GM12892 (cell line): ENCODE results near the gene NPFFR1.

Experiments used
- DNase-seq: peaks from one replicate; pipeline ENCODE4 v3.0.0; 2011; ENCODE audit not compliant: insufficient read length
- FAIRE-seq: peaks from 2 replicates; lab custom pipeline; 2011; peaks lifted over from hg19 to GRCh38; lab: Jason Lieb, UNC
- POLR2A ChIP-seq: IDR thresholded peaks from 2 replicates; pipeline ENCODE4 v1.6.1; 2011; ENCODE audit warnings: low read depth, low read length, control low read depth
- POLR2AphosphoS5 ChIP-seq: IDR thresholded peaks from 2 replicates; pipeline ENCODE4 v1.6.1; 2011; ENCODE audit warnings: low read depth, low read length, control low read depth
- TAF1 ChIP-seq: IDR thresholded peaks from 2 replicates; pipeline ENCODE4 v1.6.1; 2011; ENCODE audit warnings: low read depth, mild to moderate bottlenecking, control low read depth, low read length, borderline replicate concordance

Gene NPFFR1

DNA sequence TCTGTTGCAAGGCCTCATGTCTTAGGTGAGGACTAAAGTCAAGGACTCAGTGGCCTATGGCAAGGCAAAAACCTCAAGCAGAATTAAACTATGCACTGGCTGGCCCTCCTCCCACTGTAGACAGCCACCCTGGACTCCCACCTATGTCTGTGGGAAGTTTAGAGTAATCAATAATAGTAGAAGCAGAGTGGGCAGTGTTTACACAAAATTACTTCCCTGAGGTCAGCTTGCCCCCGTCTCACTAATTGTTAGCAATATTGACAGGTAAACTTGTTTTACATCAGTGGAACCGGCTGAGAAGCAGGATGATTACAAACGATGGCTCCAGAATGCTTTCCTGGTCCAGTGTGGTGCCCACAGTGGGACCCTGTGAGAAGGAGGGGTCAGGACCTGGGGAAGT, 27.9 kb upstream of the NPFFR1 start:
- no peak for FAIRE-seq
- TF ChIP-seq POLR2AphosphoS5 (no peak), POLR2A (no peak), TAF1 (no peak)
- DNase-seq = no peak

DNA sequence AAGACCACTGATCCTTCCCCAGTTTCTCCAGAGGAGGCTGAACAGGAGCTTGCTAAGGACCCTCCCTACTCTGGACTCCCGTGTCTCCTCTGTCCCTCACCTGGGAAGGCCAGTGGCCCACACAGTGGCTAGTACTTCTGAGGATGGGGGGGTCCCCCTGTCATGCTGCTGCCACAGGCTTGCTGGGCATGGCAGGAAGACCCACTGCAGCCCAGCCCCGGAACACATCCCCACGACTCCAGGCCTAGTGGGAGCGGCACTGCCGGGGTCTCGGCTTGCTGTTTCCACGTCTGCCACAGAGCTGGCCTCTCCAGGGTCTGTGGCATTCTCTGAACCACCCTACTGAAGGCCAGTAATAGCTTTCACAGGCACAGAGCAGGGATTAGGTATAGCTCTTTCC, 25.9 kb upstream of the NPFFR1 start:
- FAIRE-seq = no peak
- no peak for DNase-seq
- no peak for TF ChIP-seq POLR2AphosphoS5
- no peak for TF ChIP-seq POLR2A
- TF ChIP-seq TAF1 = no peak

DNA sequence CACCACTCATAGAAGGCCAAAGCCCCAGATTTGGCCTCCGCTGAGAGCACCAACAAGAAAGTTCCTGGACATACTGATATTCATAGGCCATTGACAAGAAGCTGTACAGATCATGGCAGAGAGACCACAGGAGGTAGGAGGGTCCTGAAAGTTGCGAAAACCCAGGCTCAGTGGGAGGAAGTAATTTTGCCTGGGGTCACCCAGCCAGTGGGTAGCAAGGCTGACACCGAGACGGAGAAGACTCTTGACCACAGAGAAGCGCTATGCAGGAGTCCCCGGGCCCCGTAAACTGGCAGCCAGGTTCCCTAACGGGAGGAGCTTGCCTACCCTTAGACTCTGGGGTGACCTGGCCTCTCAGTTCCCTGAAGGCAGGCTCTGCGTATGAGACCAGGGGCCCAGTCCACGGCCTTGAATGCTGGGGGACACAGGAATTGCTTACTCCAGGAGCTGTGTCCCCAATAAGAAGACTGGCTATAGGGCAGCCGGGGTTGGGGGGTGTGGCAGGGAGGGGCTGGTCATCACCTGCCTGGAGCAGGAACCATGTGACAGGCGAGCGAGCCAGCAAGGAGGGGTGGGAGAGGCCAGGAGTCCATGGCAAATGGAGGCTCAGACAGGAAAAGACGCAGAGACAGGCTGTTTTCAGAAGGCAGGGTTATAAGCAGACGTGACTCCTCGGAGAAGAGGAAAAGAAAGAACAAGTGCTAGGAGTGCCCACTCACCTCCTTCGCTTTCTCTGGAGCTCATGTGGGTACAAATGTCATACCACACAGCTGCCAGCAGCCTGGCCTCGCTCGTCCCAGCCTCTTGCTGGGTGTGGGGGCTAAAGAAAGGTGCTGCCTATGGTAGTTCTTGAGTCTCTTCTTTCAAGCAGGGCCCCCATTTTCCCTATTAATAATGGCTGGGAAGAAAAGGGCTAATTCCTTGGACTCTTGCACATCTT, 24.6 kb upstream of the NPFFR1 start:
- TF ChIP-seq TAF1 (no peak), POLR2A (no peak), POLR2AphosphoS5 (no peak)
- FAIRE-seq (no peak), DNase-seq (no peak)

DNA sequence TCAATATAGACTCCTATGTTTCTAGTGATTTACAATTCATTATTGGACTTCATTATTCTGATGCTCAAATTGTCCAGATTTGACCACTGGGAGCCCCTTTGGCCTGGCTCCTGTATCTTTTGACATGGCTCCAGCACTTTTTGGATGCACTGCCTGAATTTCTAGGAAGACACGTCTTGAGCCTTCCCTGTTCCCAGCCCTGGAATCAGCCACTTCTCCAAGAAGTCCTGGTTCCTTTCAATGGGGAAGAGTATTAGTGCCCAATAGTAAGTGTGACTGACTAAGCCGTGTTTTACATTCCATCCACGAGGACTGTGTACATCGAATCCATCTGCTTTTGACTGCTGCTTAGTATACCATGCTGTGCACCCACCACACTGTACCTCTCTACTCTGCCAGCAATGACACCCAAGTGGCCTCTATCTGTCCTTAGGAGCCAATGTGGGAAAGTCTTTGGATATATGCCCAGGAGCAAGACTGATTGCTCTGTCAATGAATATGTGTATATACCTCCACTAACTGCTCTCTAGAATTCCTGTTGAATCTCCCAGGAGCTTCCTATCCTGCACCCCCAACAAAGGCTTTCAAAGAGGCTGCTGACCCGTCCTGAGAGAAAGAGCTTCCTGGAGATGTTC, 23.2 kb upstream of the NPFFR1 start:
- no peak for DNase-seq
- FAIRE-seq = no peak
- TF ChIP-seq POLR2AphosphoS5 (no peak), POLR2A (no peak), TAF1 (no peak)

DNA sequence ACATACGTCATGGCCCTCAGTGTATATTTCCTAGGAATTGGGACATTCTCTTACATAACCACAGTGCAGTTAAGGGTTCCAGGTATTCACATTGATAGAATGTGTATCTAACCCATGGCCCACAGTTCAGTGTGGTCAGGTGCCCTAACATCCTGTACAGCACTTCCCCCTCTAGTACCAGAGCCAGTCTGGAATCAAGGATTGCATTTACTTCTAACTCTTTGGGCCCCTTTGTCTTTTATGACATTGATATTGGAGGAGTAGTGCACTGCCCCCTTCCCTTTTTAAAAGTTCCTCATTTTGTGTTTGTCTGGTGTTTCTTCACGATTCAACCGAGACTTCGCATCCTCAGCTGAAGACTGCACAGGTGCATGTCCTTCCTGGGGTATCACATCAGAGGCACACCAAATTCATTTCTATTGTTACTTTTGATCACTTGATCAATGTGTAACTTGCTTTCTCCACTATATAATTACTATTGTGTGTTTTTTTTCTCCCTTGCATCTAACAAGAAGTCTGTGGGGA, 22.4 kb upstream of the NPFFR1 start:
- FAIRE-seq = no peak
- TF ChIP-seq POLR2A = no peak
- no peak for TF ChIP-seq POLR2AphosphoS5
- TF ChIP-seq TAF1 = no peak
- no peak for DNase-seq

DNA sequence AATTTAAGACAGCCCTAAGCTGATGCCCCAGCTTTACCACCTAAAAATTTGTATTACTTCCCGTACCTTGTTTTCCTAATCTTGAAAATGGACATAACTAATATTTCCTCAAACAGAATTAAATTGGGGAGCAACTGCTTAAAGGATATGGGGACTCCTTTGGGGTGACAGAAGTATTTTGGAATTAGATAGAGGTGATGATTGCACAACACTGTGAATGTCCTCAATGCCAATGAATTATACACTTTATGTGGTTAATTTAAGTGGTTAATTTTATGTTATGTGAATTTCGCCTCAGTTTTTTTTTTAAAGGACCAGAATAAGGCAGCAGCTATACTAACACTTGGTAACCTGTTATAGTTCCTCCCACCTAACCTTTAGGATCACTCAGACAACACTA, 19.9 kb upstream of the NPFFR1 start:
- TF ChIP-seq POLR2AphosphoS5 (no peak), POLR2A (no peak), TAF1 (no peak)
- FAIRE-seq = no peak
- DNase-seq = no peak

DNA sequence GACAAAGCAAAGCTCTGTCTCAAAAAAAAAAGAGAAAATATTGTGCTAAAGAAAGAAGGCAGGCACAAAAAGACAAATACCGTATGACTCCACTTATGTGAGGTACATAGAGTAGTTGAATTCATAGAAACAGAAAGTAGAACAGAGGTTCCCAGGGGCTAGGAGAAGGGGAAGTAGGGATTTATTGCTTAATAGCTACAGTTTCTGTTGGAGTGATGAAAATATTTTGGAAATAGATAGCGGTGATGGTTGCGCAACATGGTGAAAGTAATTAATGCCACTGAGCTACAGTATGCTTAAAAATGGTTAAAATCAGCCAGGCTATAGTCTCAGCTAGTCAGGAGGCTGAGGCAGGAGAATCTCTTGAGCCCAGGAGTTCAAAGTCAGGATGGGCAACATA, 18.5 kb upstream of the NPFFR1 start:
- no peak for DNase-seq
- FAIRE-seq = no peak
- no peak for TF ChIP-seq POLR2A
- no peak for TF ChIP-seq POLR2AphosphoS5
- no peak for TF ChIP-seq TAF1

DNA sequence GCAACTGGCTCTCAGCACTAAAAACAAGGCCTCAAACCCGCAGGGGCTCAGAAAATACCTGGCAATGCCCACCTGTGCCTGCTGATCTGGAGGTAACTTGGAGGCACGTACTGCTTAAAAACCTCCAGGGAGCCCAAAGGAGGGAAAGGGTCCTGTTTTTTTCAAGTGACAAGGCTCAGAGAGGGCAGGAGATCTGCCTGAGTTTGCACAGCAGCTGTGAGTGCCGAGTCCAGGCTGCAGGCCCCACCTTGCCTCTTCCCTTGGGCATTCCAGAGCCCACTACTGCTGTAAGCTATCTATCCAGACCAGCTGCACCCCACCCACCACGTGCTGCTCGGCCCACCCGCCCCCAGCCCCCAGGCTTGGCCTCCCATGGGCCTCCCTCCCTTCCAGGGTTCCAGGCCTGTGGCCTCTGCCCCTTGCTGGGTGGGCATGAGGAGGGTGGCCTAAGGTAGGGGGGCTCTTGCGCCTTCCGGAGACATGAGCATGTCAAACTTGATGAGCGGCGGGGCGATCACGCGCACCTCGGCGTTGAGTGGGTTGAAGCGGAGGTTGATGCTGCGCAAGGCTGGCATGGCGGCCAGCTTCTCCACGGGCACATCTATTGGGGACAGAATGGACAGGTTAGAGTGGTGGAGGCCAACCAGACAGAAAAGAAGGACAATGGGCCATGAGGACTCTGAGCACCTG, 17.2 kb upstream of the NPFFR1 start:
- DNase-seq (no peak), FAIRE-seq (no peak)
- no peak for TF ChIP-seq POLR2A
- no peak for TF ChIP-seq TAF1

DNA sequence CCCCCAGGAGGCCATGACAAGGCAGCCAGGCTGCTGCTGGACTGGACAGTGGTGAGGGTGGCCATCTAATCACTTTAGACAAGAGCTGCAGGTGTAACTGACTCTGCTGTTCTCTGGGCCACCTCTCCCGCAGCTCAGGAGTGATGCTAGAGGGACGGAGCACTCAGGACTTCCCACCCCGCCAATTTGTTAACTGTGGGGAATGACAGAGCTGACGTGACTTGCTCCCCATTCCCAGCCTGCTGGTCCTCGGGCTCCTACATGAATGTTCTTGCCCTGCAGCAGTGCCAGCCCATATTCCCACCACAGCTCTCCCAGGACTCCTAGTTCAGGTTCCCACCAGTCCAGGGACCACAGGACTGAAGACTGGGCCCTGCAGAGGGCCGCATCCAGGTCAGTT, 16.7 kb upstream of the NPFFR1 start:
- DNase-seq (no peak), FAIRE-seq (no peak)
- TF ChIP-seq POLR2AphosphoS5 = no peak
- no peak for TF ChIP-seq TAF1
- TF ChIP-seq POLR2A = no peak

DNA sequence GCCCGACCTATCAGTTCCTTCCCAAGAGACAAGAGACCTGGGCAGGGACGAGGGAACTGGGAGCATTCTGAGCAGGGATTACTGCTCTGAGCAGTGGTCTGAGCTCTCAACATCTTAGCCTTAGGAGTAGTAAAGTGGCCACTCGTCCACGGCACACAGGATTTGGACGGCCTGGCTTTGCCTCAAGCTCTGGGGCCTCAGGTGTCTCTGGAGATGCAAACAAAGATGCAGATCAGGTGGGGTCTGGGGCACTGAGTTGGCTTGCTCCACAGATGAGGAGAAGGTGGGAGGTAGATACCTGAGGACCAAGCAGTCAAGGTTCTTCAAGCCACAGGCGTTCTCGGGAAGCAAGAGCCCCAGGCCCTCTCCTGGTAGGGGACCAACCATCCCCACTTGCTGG, 16.1 kb upstream of the NPFFR1 start:
- DNase-seq = no peak
- FAIRE-seq = no peak
- TF ChIP-seq POLR2AphosphoS5 = no peak
- no peak for TF ChIP-seq POLR2A
- no peak for TF ChIP-seq TAF1

DNA sequence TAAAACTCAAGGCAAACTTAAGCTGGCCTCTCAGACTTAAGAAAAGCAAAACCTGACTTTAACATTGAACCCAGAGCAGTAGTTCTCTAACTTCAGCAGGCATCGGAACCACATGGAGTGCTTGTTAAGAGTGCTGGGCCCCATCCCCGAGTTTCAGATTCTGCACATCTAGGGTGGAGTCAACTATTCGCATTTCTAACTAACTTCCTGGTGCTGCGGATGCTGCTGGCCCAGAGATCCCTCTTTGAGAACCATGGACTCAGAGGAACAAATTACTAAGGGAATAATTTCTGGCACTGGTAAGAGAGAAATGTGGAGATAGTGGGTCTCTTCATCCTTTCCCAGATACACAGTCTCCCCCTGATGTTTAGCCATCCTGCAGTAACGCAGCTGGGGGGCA, 14.6 kb upstream of the NPFFR1 start:
- FAIRE-seq (no peak), DNase-seq (no peak)
- TF ChIP-seq POLR2A (no peak), TAF1 (no peak), POLR2AphosphoS5 (no peak)

DNA sequence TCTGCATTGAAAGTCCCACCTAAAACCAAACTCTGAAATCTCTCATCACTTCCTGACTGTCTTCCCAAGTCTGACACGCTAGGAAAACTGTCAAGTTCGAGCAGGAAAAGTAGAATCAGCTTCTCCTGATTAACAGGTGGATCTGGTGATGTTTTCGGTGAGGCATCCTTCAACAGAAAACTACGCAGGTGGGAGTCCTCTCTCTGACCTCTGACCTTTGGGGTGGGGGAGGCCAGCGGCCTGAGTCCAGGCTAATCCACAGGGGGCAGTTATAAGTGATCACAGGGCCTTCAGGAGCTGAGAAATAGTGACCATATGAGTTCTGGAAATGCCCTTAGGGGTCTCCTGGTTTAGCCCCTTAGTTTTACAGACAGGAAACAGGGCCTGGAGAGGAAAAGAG, 13.4 kb upstream of the NPFFR1 start:
- DNase-seq (no peak), FAIRE-seq (no peak)
- no peak for TF ChIP-seq POLR2A
- no peak for TF ChIP-seq TAF1
- no peak for TF ChIP-seq POLR2AphosphoS5

DNA sequence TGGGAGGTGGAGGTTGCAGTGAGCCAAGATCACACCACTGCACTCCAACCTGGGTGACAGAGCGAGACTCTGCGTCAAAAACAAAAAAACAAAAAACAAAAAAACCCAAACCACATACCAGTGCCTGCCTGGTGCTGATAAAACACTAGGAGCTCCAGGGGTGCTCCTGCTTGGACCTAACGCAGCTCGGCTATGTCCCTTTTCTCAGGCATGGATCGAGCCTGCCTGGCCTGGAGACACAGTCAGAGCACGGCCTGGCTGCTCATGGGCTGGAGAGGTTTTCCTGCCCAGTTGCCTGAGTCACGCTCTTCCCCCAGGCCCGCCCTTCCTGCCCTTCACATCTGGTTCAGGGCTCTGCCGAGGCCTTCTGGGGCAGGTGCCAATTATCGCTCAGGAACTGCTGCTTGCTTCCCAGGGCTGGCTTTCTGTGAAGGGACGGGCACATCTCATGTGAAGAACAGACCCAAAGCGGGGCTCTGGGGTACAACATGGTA, 12.6 kb upstream of the NPFFR1 start:
- TF ChIP-seq POLR2A (no peak), TAF1 (no peak), POLR2AphosphoS5 (no peak)
- no peak for FAIRE-seq
- DNase-seq = no peak
